Esophagus muscularis mucosa (tissue), 4 donors: ENCODE measurements around the gene HRAS. TPM values are rescaled to one million over a fixed set of nuclear protein-coding genes. Genes with fewer than 3 reads are reported as not detected.

ENCODE experiments used
- DNase-seq: peaks from one replicate; pipeline ENCODE4 v3.0.0-alpha.2; 2017; ENCODE audit errors: extremely low spot score
- H3K27ac ChIP-seq, 4 donors: fragments of 200-600 bp; sonication (generic); replicated peaks in 1 of 4; 1 replicate in 3 of 4; 2 replicates in 1 of 4; pipeline ENCODE4 v1.5.1; 2016 to 2019; ENCODE audit warnings: mild to moderate bottlenecking in 1 of 4
- H3K27me3 ChIP-seq, 4 donors: fragments of 200-600 bp; sonication (generic); one replicate each; pipeline versions ENCODE4 v1.5.1 to v1.6.0; 2016 to 2019
- H3K36me3 ChIP-seq, 4 donors: fragments of 200-600 bp; sonication (generic); one replicate each; pipeline ENCODE4 v1.5.1; 2016 to 2019
- H3K4me1 ChIP-seq, 4 donors: fragments of 200-600 bp; sonication (generic); one replicate each; pipeline ENCODE4 v1.5.1; 2016 to 2019
- H3K4me3 ChIP-seq, 4 donors: fragments of 200-600 bp; sonication (generic); 1 replicate in 2 of 4; 2 replicates in 2 of 4; pipeline ENCODE4 v1.5.1; 2016 to 2019; ENCODE audit warnings: mild to moderate bottlenecking in 4 of 4, moderate library complexity in 1 of 4
- H3K9me3 ChIP-seq, 4 donors: fragments of 200-600 bp; sonication (generic); 1 replicate in 3 of 4; 2 replicates in 1 of 4; pipeline ENCODE4 v1.5.1; 2016 to 2019
- EP300 ChIP-seq: sonication (generic); formaldehyde crosslinking; IDR thresholded peaks from one replicate; pipeline ENCODE4 v1.6.1; 2017; ENCODE audit warnings: antibody characterized with exemption
- POLR2A ChIP-seq: fragments of 450-650 bp; IDR thresholded peaks from one replicate; pipeline ENCODE4 v1.6.1; 2017; ENCODE audit warnings: antibody characterized with exemption, moderate library complexity, mild to moderate bottlenecking, low read depth
- POLR2AphosphoS5 ChIP-seq, 2 donors: sonication (generic); formaldehyde crosslinking; IDR thresholded peaks; one replicate each; pipeline ENCODE4 v1.6.1; 2017; ENCODE audit warnings: antibody characterized with exemption in 2 of 2
- WGBS: methylation state at CpG from one replicate; pipeline ENCODE4 v1.1.5; 2018; 5-methylcytosine and 5-hydroxymethylcytosine counted together
- intact Hi-C: fragments of 100-400 bp; cut with DNase I; formaldehyde crosslinking; loops from one replicate; pipeline ENCODE4 v1.15.1; 2023
- total RNA-seq, 4 donors: library from RNA; depleted of rRNA; stranded (reverse); fragments of >200 nt; gene quantifications; one replicate each; pipeline versions ENCODE4 v1.1.0 to v1.2.1, GENCODE V29; 2016
- TF ChIP-seq, protein P1 (sequence below), 3 experiments: fragments of 200-600 bp in 2 of 3; fragments of 450-650 bp in 1 of 3; sonication (generic) in 2 of 3; IDR thresholded peaks; one replicate each; pipeline ENCODE4 v1.5.1; 2017 to 2019; ENCODE audit warnings: antibody characterized with exemption in 3 of 3, mild to moderate bottlenecking in 2 of 3, moderate library complexity in 1 of 3

The HRAS gene
- total RNA-seq, 4 donors from 2014 or later, result 45.7 to 85.2 (median 61.7) TPM

DNA sequence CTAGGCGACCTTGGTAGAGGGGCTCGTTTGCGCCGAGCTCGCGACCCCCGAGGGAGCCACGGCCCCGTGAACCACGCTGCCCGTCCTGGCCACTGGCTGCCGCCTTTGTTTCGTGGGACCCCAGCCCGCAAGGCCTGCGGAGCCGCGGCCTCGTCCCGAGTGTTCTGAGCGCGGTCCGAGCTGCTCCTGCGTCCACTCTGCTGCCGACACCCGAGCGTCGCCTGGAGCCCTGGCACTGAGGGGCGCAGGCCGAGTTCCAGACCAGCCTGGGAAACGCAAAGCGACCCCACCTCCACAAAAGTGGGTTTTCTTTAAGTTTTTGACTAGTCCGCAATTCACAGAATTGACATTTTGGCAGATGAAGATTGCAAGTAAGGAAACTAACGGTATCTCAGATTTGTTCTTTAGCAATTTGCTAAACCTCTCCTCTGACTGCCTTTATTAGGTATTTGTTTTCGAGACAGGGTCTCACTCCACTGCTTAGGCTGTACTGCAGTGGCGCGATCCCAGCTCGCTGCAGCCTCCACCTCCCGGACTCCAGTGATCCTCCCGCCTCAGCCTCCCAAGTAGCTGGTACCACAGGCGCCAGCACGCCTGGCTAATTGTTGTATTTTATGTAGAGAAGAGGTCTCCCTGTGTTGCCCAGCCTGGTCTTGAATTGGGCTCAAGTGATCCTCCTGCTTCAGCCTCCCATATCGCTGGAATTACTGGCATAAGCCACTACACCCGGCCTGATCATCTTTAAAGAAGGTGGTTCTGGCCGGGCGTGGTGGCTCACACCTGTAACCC, 27.5 kb downstream of the HRAS start:
- H3K4me3 ChIP-seq, result peak overlapping the region; percentile 68 to 93 (median 78)
- H3K4me1 ChIP-seq, result peaks cover 35 to 53% (median 47%) of the 10 kb centered on the region in 4 donors
- 60% methylated on average over 28 of the region's 45 CpGs for WGBS
- TF ChIP-seq, protein P1, sequence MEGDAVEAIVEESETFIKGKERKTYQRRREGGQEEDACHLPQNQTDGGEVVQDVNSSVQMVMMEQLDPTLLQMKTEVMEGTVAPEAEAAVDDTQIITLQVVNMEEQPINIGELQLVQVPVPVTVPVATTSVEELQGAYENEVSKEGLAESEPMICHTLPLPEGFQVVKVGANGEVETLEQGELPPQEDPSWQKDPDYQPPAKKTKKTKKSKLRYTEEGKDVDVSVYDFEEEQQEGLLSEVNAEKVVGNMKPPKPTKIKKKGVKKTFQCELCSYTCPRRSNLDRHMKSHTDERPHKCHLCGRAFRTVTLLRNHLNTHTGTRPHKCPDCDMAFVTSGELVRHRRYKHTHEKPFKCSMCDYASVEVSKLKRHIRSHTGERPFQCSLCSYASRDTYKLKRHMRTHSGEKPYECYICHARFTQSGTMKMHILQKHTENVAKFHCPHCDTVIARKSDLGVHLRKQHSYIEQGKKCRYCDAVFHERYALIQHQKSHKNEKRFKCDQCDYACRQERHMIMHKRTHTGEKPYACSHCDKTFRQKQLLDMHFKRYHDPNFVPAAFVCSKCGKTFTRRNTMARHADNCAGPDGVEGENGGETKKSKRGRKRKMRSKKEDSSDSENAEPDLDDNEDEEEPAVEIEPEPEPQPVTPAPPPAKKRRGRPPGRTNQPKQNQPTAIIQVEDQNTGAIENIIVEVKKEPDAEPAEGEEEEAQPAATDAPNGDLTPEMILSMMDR (IDR thresholded peaks at IDR 0.05), result no peak
- TF ChIP-seq POLR2AphosphoS5 (IDR thresholded peaks at IDR 0.05) (no peak), POLR2A (no peak), EP300 (no peak)
- no peak for DNase-seq
- intact Hi-C loops, result no loop called here
- H3K27me3 ChIP-seq, result no peaks in the 10 kb centered on the region
- H3K36me3 ChIP-seq, result peaks cover 3 to 32% (median 23%) of the 10 kb centered on the region in 4 donors
- H3K27ac ChIP-seq, result peak overlapping the region; percentile 97 to 100 (median 100)
- no peaks in the 10 kb centered on the region for H3K9me3 ChIP-seq

DNA sequence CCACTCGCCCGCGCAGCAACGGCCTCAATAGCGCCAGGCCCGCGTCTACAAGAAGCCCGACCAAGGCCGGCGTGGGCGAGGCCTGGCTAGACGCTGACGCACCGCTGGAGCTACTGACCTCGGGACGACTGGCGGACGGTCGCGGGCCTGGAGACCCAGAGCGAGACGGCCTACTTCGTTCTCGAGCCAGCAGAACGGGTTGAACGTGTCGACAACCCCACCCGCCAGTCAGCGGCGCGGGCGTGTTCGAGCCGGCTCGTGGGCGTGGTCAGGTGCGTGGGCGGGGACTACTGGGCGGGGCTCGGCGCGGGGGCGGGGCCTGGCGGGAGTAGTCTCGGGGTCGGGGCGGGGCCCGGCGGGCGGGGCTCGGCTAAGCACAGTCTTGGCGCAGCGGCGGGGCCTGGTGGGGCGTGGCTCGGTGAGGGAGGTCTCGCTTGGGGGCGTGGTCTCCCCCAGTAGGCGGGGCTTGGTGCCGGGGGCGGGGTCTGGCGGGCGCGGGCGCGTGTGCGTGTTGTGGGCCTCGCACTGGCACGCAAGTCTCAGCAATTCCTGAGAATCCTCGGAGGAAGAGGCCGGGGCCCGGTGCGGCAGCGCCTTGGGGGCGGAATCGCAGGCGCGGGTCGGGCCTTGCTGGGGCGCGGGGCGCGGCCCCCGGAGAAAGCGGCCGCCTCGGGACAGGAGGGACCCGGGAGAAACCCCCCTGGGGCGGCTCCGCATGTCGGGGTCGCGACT, 28.2 kb downstream of the HRAS start, which contains the start of gene RNH1:
RNH1 (minus strand) TSS at position 248 of the 732 bp plus-strand sequence. CDS start 5,080 bp downstream, outside the sequence.
- TF ChIP-seq POLR2AphosphoS5 (IDR thresholded peaks at IDR 0.05), result peak in 1 of 2 donors; percentile 88
- TF ChIP-seq POLR2A, result peak; percentile 78
- TF ChIP-seq, protein P1 (IDR thresholded peaks at IDR 0.05), result no peak
- WGBS, result 0% methylated on average over 5 of the region's 93 CpGs
- H3K36me3 ChIP-seq, result peaks cover 3 to 30% (median 23%) of the 10 kb centered on the region in 4 donors
- H3K9me3 ChIP-seq, result no peaks in the 10 kb centered on the region
- peak within 1 kb of the TSS; percentile 97 to 100 (median 100) for H3K27ac ChIP-seq
- peaks cover 41 to 61% (median 55%) of the 10 kb centered on the region in 4 donors for H3K4me1 ChIP-seq
- intact Hi-C loops, result no loop called here
- H3K4me3 ChIP-seq, result peak within 1 kb of the TSS; percentile 68 to 93 (median 78)
- DNase-seq, result peak; percentile 99
- no peaks in the 10 kb centered on the region for H3K27me3 ChIP-seq

DNA sequence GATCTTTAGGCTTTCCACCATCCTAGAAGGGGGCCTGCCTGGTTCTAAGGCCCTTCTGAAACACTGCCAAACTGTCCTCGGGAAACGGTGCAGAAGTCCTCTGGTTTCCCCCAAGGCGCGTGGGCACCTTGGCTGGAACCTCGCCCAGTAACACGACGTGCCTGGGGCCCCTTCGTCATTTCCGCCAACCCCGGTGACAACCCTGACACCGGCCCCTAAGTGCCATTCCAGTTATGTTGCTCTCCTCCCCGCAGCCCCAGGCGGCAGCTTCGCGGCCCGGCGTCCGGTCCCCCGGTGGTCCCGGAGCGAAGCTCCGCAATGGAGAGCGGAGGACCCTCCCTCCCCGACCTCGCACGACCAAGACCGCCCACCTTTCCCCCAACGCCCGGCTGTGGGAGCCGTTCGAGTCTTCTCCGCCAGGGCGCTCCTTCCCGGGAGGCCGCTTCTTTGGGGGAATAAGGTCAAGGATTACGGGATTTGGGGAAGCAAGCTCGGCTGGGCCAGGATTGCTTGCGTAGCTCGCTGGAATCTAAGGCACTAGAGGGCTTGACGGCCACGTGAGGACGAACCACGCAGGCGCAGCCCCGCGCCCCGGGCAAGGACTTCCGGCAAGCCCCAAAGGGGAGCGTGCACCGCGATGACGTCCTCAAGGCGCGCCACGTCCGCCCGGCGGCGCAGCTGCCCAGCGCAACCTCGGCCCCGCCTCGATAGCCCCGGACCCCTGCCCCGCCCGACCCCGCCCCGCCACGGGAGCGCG, 29.0 kb downstream of the HRAS start:
- Histone ChIP-seq H3K4me3 (peak overlapping the region; percentile 68 to 93 (median 78)), H3K4me1 (peaks cover 49 to 68% (median 60%) of the 10 kb centered on the region in 4 donors), H3K27me3 (no peaks in the 10 kb centered on the region), H3K27ac (peak overlapping the region; percentile 97 to 100 (median 100)), H3K9me3 (no peaks in the 10 kb centered on the region), H3K36me3 (peaks cover 5 to 33% (median 29%) of the 10 kb centered on the region in 4 donors)
- intact Hi-C loops, result no loop called here
- 2% methylated on average over 23 of the region's 71 CpGs for WGBS
- TF ChIP-seq EP300, result peak; percentile 81
- TF ChIP-seq, protein P1 (IDR thresholded peaks at IDR 0.05), result peak in 1 of 3 experiments; percentile 20
- no peak for TF ChIP-seq POLR2A
- TF ChIP-seq POLR2AphosphoS5 (IDR thresholded peaks at IDR 0.05), result peak; percentile 94 to 96
- peak; percentile 99 for DNase-seq

DNA sequence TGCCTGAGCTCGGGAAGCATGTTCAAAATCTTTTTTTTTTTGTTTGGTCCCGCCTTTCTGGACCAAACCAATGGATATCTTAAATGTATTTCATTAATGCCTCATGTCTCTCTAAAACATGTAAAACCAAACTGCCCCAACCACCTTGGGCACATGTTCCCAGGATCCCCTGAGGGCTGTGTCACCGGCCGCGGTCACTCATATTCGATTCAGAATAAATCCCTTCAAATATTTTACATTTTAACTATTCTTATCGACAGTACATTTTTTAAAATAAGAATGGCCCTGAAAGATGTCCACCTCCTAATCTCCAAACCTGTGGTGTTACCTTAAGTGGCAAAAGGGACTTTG, 30.4 kb downstream of the HRAS start:
- H3K27me3 ChIP-seq, result no peaks in the 10 kb centered on the region
- H3K4me3 ChIP-seq, result peak overlapping the region; percentile 64 to 93 (median 66)
- H3K4me1 ChIP-seq, result peaks cover 54 to 68% (median 60%) of the 10 kb centered on the region in 4 donors
- no peaks in the 10 kb centered on the region for H3K9me3 ChIP-seq
- intact Hi-C loops, result loop anchor here (5.0 kb wide), 1 partner anchor 53 kb away; the partner anchor contains the start of gene PTDSS2
- 64% methylated on average over 7 of the region's 7 CpGs for WGBS
- H3K36me3 ChIP-seq, result peaks cover 16 to 37% (median 35%) of the 10 kb centered on the region in 4 donors
- peak overlapping the region; percentile 77 to 100 (median 78) for H3K27ac ChIP-seq
- DNase-seq, result no peak
- TF ChIP-seq POLR2AphosphoS5 (IDR thresholded peaks at IDR 0.05), result no peak
- no peak for TF ChIP-seq POLR2A
- TF ChIP-seq EP300, result no peak
- TF ChIP-seq, protein P1 (IDR thresholded peaks at IDR 0.05), result no peak
